ENCODE results near the gene PLXNA1. TPM values are rescaled to one million over a fixed set of nuclear protein-coding genes. Genes with fewer than 3 reads are reported as not detected.

PLXNA1 gene
- total RNA-seq, 1 experiment from 2014 or later: 30.3 TPM

GRCh38 chr3:126941721-126942270, 41.1 kb upstream of the PLXNA1 start:
- H3K27me3 ChIP-seq (ENCODE audit: insufficient read depth, low read length): no peaks in the 10 kb centered on the region
- ChIA-PET CTCF (no interaction called here), RAD21 (ENCODE audit: low non-redundant PET in 1 of 2, low total read pairs in 2 of 2, uncharacterized antibody in 2 of 2, unreplicated experiment in 2 of 2) (no interaction called here), POLR2A (no interaction called here)
- no peaks in the 10 kb centered on the region for H3K9me3 ChIP-seq (ENCODE audit: control insufficient read depth in 1 of 2, insufficient read depth in 1 of 2, low read depth in 1 of 2, low read length in 2 of 2)
- H3K9ac ChIP-seq (ENCODE audit: low read length): no peak overlapping the region
- ATAC-seq: no peak
- TF ChIP-seq CBX3 (IDR thresholded peaks at IDR 0.05; ENCODE audit: low read depth) (no peak), ZFX (IDR thresholded peaks at IDR 0.05) (no peak), FOSL1 (IDR thresholded peaks at IDR 0.05; ENCODE audit: low read depth) (no peak), YY1 (IDR thresholded peaks at IDR 0.05; ENCODE audit: extremely low read depth, insufficient replicate concordance, low read depth, low read length) (no peak), JUND (IDR thresholded peaks at IDR 0.05) (no peak), ZBTB33 (IDR thresholded peaks at IDR 0.05; ENCODE audit: extremely low read depth, insufficient replicate concordance, low read length) (no peak), SP1 (IDR thresholded peaks at IDR 0.05; ENCODE audit: low read depth) (no peak), EZH2 (IDR thresholded peaks at IDR 0.05) (no peak), RAD21 (IDR thresholded peaks at IDR 0.05; ENCODE audit: low read depth) (no peak), CEBPB (IDR thresholded peaks at IDR 0.05; ENCODE audit: low read depth) (no peak), SRF (IDR thresholded peaks at IDR 0.05; ENCODE audit: low read depth) (no peak), POLR2AphosphoS5 (IDR thresholded peaks at IDR 0.05; ENCODE audit: low read depth, low read length) (no peak), ZNF274 (IDR thresholded peaks at IDR 0.05; ENCODE audit: low read depth, low read length) (no peak), SIN3A (IDR thresholded peaks at IDR 0.05; ENCODE audit: low read depth) (no peak), ATF3 (IDR thresholded peaks at IDR 0.05) (no peak)
- TF ChIP-seq, protein P1, sequence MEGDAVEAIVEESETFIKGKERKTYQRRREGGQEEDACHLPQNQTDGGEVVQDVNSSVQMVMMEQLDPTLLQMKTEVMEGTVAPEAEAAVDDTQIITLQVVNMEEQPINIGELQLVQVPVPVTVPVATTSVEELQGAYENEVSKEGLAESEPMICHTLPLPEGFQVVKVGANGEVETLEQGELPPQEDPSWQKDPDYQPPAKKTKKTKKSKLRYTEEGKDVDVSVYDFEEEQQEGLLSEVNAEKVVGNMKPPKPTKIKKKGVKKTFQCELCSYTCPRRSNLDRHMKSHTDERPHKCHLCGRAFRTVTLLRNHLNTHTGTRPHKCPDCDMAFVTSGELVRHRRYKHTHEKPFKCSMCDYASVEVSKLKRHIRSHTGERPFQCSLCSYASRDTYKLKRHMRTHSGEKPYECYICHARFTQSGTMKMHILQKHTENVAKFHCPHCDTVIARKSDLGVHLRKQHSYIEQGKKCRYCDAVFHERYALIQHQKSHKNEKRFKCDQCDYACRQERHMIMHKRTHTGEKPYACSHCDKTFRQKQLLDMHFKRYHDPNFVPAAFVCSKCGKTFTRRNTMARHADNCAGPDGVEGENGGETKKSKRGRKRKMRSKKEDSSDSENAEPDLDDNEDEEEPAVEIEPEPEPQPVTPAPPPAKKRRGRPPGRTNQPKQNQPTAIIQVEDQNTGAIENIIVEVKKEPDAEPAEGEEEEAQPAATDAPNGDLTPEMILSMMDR (IDR thresholded peaks at IDR 0.05 in 2 of 3, conservative IDR thresholded peaks at IDR 0.05 in 1 of 3; ENCODE audit: borderline replicate concordance in 1 of 3, insufficient read depth in 1 of 3, low read depth in 2 of 3, low read length in 2 of 3): no peak
- TF ChIP-seq, protein P2, sequence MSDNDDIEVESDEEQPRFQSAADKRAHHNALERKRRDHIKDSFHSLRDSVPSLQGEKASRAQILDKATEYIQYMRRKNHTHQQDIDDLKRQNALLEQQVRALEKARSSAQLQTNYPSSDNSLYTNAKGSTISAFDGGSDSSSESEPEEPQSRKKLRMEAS (IDR thresholded peaks at IDR 0.05): no peak
- H3K79me2 ChIP-seq (ENCODE audit: insufficient read depth, low read length): no peaks in the 10 kb centered on the region
- no peak overlapping the region for H3K4me2 ChIP-seq (ENCODE audit: low read length)
- H3K4me3 ChIP-seq (replicated peaks in 1 of 2; ENCODE audit: low read depth in 1 of 2, low read length in 2 of 2): no peak overlapping the region
- no peaks in the 10 kb centered on the region for H3K36me3 ChIP-seq (ENCODE audit: control insufficient read depth in 1 of 2, insufficient read depth in 2 of 2, low read length in 2 of 2)
- no peaks in the 10 kb centered on the region for H3K4me1 ChIP-seq (ENCODE audit: control insufficient read depth in 1 of 2, insufficient read depth in 2 of 2, low read length in 2 of 2)
- intact Hi-C loops (cut with micrococcal nuclease): no loop called here
- BruUV-seq (replicated peaks): no TSS peak
- DNase-seq (ENCODE audit: low read depth, low spot score): no peak
- H3K9me2 ChIP-seq (ENCODE audit: insufficient read depth): no peaks in the 10 kb centered on the region
- H4K20me1 ChIP-seq (ENCODE audit: insufficient read depth): no peaks in the 10 kb centered on the region
- H2AFZ ChIP-seq (ENCODE audit: low read depth, low read length, poor library complexity, severe bottlenecking): no peak overlapping the region
- H3K27ac ChIP-seq (ENCODE audit: low read depth, low read length): no peak overlapping the region
